DMS153 treated with DMSO at 0.1 percent for 48 hours (cell line): ENCODE results near the gene PRXL2B.

Source experiments
- DNase-seq: peaks from one replicate; lab custom pipeline; 2025; ENCODE audit not compliant: unreplicated experiment; lab: John Stamatoyannopoulos, UW

The PRXL2B gene

GRCh38 chr1:2596530-2597333 is 10.2 kb downstream of the PRXL2B start:
- DNase-seq = peak; percentile 86

- DNase-seq = no peak
Measured at GRCh38 chr1:2597441-2598328, 11.1 kb downstream of the PRXL2B start.

GRCh38 chr1:2598329-2598931 is 11.9 kb downstream of the PRXL2B start:
- no peak for DNase-seq

DNA sequence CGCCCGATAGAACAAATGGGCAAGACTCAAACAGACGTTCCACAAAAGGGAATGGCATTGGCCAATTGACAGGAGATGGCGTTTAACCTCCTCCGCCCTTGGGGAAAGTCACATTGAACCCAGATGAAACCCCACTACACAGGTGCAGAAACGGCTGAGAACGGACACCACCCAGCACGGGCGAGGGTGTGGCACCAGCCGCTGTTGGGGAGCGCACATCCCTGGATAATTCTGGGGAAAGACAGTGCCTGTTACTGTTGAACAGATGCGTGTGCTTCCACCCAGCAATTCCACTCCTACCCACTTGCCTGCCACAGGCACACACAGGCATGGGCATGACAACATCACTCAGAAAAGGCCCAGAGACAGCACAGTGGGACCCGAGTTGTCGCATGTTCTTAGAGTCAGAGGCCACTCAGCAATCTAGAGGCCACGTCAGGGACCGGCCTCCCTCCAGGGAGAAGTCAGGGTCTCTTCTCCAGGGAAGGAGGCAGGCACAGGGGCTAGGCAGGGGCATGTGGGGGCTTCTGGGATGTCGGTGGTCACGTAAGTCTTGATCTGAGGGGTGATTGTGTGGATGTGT is 15.2 kb downstream of the PRXL2B start:
- DNase-seq = no peak

- DNase-seq = no peak
Measured at GRCh38 chr1:2602311-2602835, 15.8 kb downstream of the PRXL2B start.

GRCh38 chr1:2602866-2603520 is 16.4 kb downstream of the PRXL2B start:
- no peak for DNase-seq

DNA sequence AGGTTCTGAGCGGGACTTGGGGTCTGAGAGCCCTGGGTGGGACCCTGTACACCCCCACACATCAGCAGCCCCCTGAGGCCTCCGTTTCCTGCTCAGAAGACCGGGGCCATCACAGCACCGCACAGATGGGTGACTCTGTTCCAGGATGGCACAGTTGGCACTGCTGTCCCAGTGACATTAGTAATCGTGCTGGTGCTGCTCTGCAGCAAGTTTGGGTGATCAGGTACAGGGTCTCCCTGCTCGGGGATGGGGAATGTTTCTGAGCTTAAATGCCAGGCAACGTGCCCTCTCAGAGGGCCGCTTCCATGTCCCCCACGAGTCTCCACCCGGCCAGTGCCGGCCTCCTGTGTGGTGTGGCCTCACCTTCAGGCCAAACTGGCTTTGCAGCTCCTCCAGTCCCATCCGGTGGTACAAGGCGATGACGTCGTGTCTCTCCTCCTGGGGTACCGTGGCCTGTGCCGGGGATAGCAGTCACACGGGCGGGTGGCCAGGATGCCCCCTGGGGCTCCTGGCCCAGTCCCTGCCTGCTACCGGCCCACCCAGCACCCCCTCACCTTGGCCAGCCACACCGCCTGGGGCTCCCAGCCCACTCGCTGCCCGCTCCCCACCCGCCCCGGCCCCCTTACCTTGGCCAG is 17.1 kb downstream of the PRXL2B start:
- DNase-seq = no peak

- no peak for DNase-seq
Measured at GRCh38 chr1:2604156-2604843, 17.7 kb downstream of the PRXL2B start.

DNA sequence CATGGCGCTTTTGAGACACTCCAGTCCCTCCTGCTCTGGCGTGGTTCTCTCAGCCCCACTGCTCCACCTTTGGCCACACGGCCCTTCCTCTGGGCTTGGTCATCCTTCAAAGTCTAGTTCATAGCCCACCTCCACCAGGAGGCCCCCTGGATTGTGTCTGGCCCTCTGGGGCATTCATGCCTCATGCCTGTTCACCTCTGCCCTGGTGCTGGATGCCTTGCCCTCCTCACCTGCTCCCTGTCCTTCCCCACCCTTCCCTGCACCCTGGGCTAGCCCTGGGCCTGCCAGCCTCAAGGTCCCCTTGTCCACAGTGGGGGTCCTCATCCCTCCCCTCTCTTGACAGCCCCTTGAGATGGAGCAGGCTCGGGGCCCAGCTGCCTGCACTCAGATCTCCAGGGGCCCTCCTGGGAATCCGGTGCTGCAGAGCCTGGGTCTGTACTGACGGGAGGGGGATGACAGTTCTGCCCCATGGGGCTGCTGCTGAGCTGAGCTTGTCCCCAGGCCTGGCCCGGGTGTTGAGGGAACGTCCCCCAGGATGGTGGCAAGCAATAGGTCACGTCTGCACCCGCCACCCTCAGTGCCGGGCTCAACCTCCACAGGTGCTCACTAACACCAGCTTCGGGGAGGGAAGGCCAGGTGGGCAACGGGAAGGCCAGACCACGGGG is 18.4 kb downstream of the PRXL2B start:
- DNase-seq = no peak

DNA sequence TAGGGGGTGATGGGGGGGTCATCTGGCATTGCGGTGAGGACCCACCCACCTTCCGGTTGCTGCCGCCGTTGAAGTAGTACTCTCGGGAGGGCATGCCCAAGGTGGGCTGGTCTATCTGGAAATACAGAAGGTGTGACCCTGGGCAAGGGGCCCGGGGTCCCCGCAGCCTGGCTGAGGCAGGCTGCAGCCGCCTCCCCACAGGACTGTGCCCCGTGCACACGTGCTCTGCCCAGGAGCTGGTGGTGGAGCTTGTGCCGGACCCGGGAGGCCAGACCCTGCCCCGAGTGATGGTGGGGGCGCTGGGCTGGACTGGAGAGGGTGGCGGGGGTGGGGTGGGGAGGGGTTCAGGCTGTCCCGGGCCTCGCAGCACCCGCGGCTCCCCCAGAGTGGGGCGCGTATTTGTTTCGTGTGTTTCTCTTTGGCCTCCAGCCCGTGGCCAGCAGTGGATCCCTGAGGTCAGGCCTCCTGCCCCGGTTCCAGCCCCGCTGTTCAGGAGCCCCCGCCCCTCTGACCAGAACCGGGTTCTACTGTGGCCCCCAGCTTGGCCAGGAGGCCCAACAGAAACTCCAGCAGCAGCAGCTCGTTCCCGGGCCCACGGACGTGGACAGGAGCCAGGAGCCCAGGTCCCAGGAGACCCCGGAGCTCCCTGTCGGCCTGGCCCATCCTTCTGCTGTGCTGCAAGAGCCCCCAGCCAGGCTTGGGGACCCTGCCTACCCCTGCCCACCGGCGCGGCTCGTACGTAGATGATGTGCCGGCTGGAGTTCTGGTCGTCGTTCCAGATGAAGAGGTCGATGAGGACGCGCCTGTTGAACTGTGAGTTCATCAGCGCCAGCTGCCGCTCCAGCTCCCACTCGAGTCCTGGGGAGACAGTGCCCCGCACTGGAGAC is 19.2 kb downstream of the PRXL2B start:
- DNase-seq = no peak

GRCh38 chr1:2606396-2606880 is 19.9 kb downstream of the PRXL2B start:
- no peak for DNase-seq

DNA sequence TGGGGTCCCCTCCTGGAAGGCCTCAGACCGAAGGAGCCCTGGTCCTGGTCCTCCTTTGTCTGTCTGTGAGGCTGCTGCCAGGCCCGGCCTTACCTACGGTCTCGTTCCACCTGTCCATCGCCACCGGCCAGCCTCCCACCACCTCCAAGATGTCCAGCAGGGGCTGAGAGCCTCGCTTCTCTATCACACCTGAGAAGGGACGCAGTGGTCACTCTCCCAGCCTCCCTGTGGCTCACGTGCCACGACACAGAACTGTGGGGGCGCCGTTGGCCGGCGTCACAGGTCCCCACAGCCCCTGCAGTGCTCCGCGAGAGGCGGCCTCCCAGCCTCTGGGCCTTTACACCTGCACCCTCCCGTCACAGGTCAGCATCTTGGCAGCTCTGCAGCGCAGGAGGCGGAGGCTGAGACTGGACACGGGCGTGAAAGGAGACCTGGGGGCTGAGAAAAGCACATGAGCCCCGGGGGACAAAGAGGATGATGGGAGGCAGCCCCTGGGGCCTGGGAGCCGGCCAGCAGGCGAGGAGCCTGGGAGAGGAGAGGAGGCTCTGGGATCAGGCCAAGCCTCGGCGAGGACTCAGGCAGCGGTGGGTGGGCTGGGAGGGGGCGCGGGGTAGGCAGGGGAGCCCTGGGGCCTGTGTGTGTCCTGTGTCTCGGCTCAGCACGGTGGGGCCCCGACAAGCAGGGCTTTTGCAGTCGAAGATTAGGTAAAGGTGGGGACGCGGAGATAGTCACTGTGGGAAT is 20.5 kb downstream of the PRXL2B start:
- DNase-seq = no peak

DNA sequence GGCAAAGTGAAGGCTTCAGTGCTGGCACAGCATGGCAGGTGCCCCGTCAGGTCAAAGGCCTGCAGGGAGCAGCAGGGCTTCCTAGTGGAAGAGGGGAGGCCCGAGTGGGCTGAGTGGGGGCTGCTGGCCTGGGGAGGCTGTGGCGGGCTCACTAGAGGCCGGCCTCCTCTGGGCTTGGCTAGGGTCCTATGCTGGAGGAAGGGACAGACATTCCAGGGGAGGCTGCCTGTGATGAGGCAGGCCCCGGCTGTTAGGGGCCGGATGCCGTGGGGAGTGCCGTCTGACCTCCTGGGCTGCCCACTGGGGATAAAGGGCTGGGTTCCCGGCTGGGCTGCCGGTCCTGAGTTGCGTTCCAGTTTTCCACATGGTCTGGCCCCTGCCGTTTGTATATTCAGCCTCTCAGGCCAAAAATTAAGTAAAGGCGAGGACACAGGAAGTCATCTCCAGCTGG is 21.1 kb downstream of the PRXL2B start:
- no peak for DNase-seq

DNA sequence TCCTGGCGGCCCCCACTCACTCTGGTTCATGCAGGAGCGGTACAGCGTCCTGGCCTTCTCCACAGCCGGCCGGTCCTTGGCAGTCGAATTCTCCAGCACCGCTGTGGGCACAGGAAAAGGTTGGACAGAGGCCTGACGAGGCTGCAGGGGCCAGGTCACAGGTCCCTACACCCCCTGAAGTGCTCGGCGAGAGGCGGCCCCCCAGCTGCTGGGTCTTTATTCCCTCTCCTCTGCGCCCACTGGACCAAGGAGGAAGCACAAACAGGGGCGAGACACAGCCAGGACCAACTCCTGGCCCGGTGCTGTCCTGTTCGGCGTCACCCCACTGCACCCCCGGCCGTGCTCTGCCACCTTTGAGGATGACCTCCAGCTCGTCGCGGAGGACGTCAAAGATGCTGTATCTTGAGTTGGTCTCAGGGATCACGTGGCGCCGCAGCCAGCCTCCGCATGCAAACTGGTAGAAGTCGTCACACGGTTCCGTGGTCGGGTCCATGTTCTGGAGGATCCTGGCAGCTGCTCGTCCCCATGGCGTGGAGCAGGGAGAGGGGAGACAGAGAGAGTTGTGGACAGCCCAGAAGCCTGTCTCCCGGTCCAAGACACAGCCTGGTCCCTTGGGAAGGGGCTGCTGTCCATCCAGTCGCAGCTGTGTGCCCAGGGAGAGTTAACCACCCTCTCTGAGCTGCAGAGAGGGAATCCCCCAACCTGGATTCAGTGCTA is 22.9 kb downstream of the PRXL2B start:
- no peak for DNase-seq

GRCh38 chr1:2610036-2610959 is 23.7 kb downstream of the PRXL2B start:
- no peak for DNase-seq
